GM12873 (cell line): ENCODE data around the gene GPR84.

Experiments
- CTCF ChIP-seq: IDR thresholded peaks from 2 replicates; pipeline ENCODE4 v1.5.1; 2012; ENCODE audit warnings: low read depth, mild to moderate bottlenecking, moderate library complexity, low read length, control low read depth; ENCODE audit not compliant: insufficient read depth; ENCODE audit errors: missing control alignments

Gene GPR84

GRCh38 chr12:54397157-54397556 is 32.9 kb upstream of the GPR84 start:
- TF ChIP-seq CTCF: no peak

GRCh38 chr12:54395545-54395944 is 31.3 kb upstream of the GPR84 start:
- no peak for TF ChIP-seq CTCF

- TF ChIP-seq CTCF: no peak
These were observed 30.7 kb upstream of the GPR84 start for GRCh38 chr12:54394986-54395385.

- peak; percentile 79 for TF ChIP-seq CTCF
These were observed 30.0 kb upstream of the GPR84 start for GRCh38 chr12:54394281-54394719.

GRCh38 chr12:54393743-54394142 is 29.5 kb upstream of the GPR84 start:
- no peak for TF ChIP-seq CTCF

- TF ChIP-seq CTCF: no peak
These were observed 28.9 kb upstream of the GPR84 start for GRCh38 chr12:54393207-54393609.

- no peak for TF ChIP-seq CTCF
These were observed 28.4 kb upstream of the GPR84 start for GRCh38 chr12:54392485-54393206.
